DND-41 (cell line): ENCODE results near the gene B4GALT1.

Experiments
- ATAC-seq: fragments of 200-7000 bp; cut with Tn5 transposase; 3 replicates; pipeline ENCODE4 v1.9.1; 2021; ENCODE audit warnings: low read depth; ENCODE audit not compliant: insufficient read depth
- DNase-seq: peaks from one replicate; pipeline ENCODE4 v3.0.0-alpha.2; 2020
- H2AFZ ChIP-seq: 2 replicates; pipeline ENCODE4 v1.6.0; 2012; ENCODE audit warnings: low read depth, low read length
- H3K27ac ChIP-seq: 2 replicates; pipeline ENCODE4 v1.5.1; 2012; ENCODE audit warnings: low read length, inconsistent platforms
- H3K27me3 ChIP-seq: fragments of 200-600 bp; sonication (generic); 2 replicates; pipeline ENCODE4 v1.6.0; 2012; ENCODE audit warnings: low read length, mild to moderate bottlenecking, inconsistent platforms; ENCODE audit not compliant: insufficient read depth, poor library complexity
- H3K36me3 ChIP-seq: 2 replicates; pipeline ENCODE4 v1.5.1; 2012; ENCODE audit warnings: low read length, inconsistent platforms; ENCODE audit not compliant: insufficient read depth
- H3K4me1 ChIP-seq: 2 replicates; pipeline ENCODE4 v1.5.1; 2012; ENCODE audit warnings: mild to moderate bottlenecking, low read length; ENCODE audit not compliant: insufficient read depth
- H3K4me2 ChIP-seq: 2 replicates; pipeline ENCODE4 v1.6.0; 2012; ENCODE audit warnings: mild to moderate bottlenecking, moderate library complexity, low read length, inconsistent platforms; ENCODE audit not compliant: insufficient read depth
- H3K4me3 ChIP-seq, 2 experiments: fragments of 200-600 bp in 1 of 2; shearing (Covaris generic) in 1 of 2; 2 replicates each; pipeline ENCODE4 v1.5.1; 2012 to 2016; ENCODE audit warnings: inconsistent platforms in 2 of 2, low read length in 2 of 2, mild to moderate bottlenecking in 2 of 2, low read depth in 1 of 2, moderate library complexity in 1 of 2
- H3K79me2 ChIP-seq: 2 replicates; pipeline ENCODE4 v1.6.0; 2012; ENCODE audit warnings: low read length, inconsistent platforms; ENCODE audit not compliant: insufficient read depth
- H3K9ac ChIP-seq: 2 replicates; pipeline ENCODE4 v1.6.0; 2012; ENCODE audit warnings: low read depth, mild to moderate bottlenecking, inconsistent platforms, low read length, moderate library complexity
- H3K9me3 ChIP-seq: 2 replicates; pipeline ENCODE4 v1.5.1; 2012; ENCODE audit warnings: low read length, moderate library complexity, mild to moderate bottlenecking, inconsistent platforms; ENCODE audit not compliant: insufficient read depth, severe bottlenecking
- H4K20me1 ChIP-seq: 2 replicates; pipeline ENCODE4 v1.6.0; 2012; ENCODE audit warnings: low read length; ENCODE audit not compliant: insufficient read depth
- CTCF ChIP-seq: IDR thresholded peaks from 2 replicates; pipeline ENCODE4 v1.5.1; 2012; ENCODE audit warnings: borderline replicate concordance, low read length, moderate library complexity, mild to moderate bottlenecking; ENCODE audit not compliant: poor library complexity, severe bottlenecking; ENCODE audit errors: extremely low read depth
- EZH2 ChIP-seq: IDR thresholded peaks from 3 replicates; pipeline ENCODE4 v1.6.1; 2012; ENCODE audit warnings: borderline replicate concordance, low read depth, mild to moderate bottlenecking, moderate library complexity, low read length, inconsistent platforms; ENCODE audit not compliant: severe bottlenecking

The B4GALT1 gene

GRCh38 chr9:33124046-33124445, 43.1 kb downstream of the B4GALT1 start:
- TF ChIP-seq CTCF (no peak), EZH2 (no peak)
- Histone ChIP-seq H3K27me3 (no peaks in the 10 kb centered on the region), H3K4me3 (no peak overlapping the region), H3K79me2 (no peaks in the 10 kb centered on the region), H3K27ac (no peak overlapping the region), H3K9me3 (no peaks in the 10 kb centered on the region), H3K36me3 (peaks cover 12% of the 10 kb centered on the region), H4K20me1 (no peaks in the 10 kb centered on the region), H2AFZ (no peak overlapping the region), H3K9ac (no peak overlapping the region), H3K4me2 (no peak overlapping the region), H3K4me1 (no peaks in the 10 kb centered on the region)
- ATAC-seq (no peak), DNase-seq (no peak)

- Histone ChIP-seq H3K27ac (no peak overlapping the region), H3K36me3 (peaks cover 7% of the 10 kb centered on the region), H3K4me2 (no peak overlapping the region), H4K20me1 (no peaks in the 10 kb centered on the region), H3K4me1 (no peaks in the 10 kb centered on the region), H3K79me2 (no peaks in the 10 kb centered on the region), H3K9ac (no peak overlapping the region), H2AFZ (no peak overlapping the region), H3K27me3 (no peaks in the 10 kb centered on the region), H3K4me3 (no peak overlapping the region), H3K9me3 (no peaks in the 10 kb centered on the region)
- no peak for TF ChIP-seq EZH2
- TF ChIP-seq CTCF, result no peak
- DNase-seq, result no peak
- ATAC-seq, result no peak
These were observed 43.6 kb downstream of the B4GALT1 start for GRCh38 chr9:33123407-33124031.

- DNase-seq (no peak), ATAC-seq (no peak)
- Histone ChIP-seq H3K4me2 (no peak overlapping the region), H3K27ac (no peak overlapping the region), H3K79me2 (no peaks in the 10 kb centered on the region), H4K20me1 (no peaks in the 10 kb centered on the region), H3K36me3 (peaks cover 4% of the 10 kb centered on the region; the same call in 1 of the 2 replicates), H3K4me3 (no peak overlapping the region), H2AFZ (no peak overlapping the region), H3K27me3 (no peaks in the 10 kb centered on the region), H3K9me3 (no peaks in the 10 kb centered on the region), H3K9ac (no peak overlapping the region), H3K4me1 (no peaks in the 10 kb centered on the region)
- TF ChIP-seq CTCF (no peak), EZH2 (no peak)
These were observed 46.5 kb downstream of the B4GALT1 start for GRCh38 chr9:33120620-33121019.
